Brain microvascular endothelial cell (primary cell): ENCODE results near the gene SLC15A1.

Experiments used
- DNase-seq: peaks from one replicate; pipeline ENCODE4 v3.0.0-alpha.2; 2020
- H3K27ac ChIP-seq: fragments of 250-450 bp; sonication (Bioruptor Pico); 2 replicates; pipeline ENCODE4 v1.5.1; 2020; ENCODE audit warnings: mild to moderate bottlenecking, moderate library complexity
- H3K27me3 ChIP-seq: fragments of 250-450 bp; sonication (Bioruptor Pico); replicated peaks from 2 replicates; pipeline ENCODE4 v1.5.1; 2020; ENCODE audit warnings: mild to moderate bottlenecking
- H3K36me3 ChIP-seq: fragments of 250-450 bp; sonication (Bioruptor Pico); replicated peaks from 2 replicates; pipeline ENCODE4 v1.5.1; 2020; ENCODE audit warnings: mild to moderate bottlenecking
- H3K4me3 ChIP-seq: 2 replicates; pipeline ENCODE4 v1.5.1; 2011; ENCODE audit warnings: low read depth, mild to moderate bottlenecking, control low read depth, low read length, moderate library complexity
- CTCF ChIP-seq: IDR thresholded peaks from 2 replicates; pipeline ENCODE4 v1.5.1; 2011; ENCODE audit warnings: low read depth, mild to moderate bottlenecking, moderate library complexity, low read length, control low read depth, inconsistent platforms; ENCODE audit errors: missing control alignments
- in situ Hi-C: cut with HindIII; loops from 2 replicates; pipeline ENCODE4 v1.10.0; 2017; ENCODE audit warnings: low sequenced_read_pairs, low pct_ligation_motif_present

The SLC15A1 gene

GRCh38 chr13:98657506-98658085, 94.9 kb downstream of the SLC15A1 start:
- no peak for DNase-seq
- in situ Hi-C loops, result loop anchor here (25.0 kb wide), 2 partner anchors 220 to 620 kb away; no protein-coding TSS in a partner anchor
- TF ChIP-seq CTCF, result no peak
- Histone ChIP-seq H3K4me3 (no peak overlapping the region), H3K27me3 (no peaks in the 10 kb centered on the region), H3K27ac (no peak overlapping the region), H3K36me3 (no peaks in the 10 kb centered on the region)

- Histone ChIP-seq H3K36me3 (no peaks in the 10 kb centered on the region), H3K27me3 (no peaks in the 10 kb centered on the region), H3K27ac (no peak overlapping the region), H3K4me3 (no peak overlapping the region)
- no peak for TF ChIP-seq CTCF
- DNase-seq, result no peak
- in situ Hi-C loops, result loop anchor here (25.0 kb wide), 2 partner anchors 219 to 619 kb away; no protein-coding TSS in a partner anchor
Observed at GRCh38 chr13:98656223-98656622, 96.2 kb downstream of the SLC15A1 start.

GRCh38 chr13:98653463-98653985, 98.9 kb downstream of the SLC15A1 start:
- H3K36me3 ChIP-seq, result no peaks in the 10 kb centered on the region
- TF ChIP-seq CTCF, result peak; percentile 91

GRCh38 chr13:98652721-98653462, 99.6 kb downstream of the SLC15A1 start:
- Histone ChIP-seq H3K36me3 (no peaks in the 10 kb centered on the region), H3K27ac (no peak overlapping the region), H3K27me3 (no peaks in the 10 kb centered on the region), H3K4me3 (no peak overlapping the region)
- no peak for DNase-seq
- in situ Hi-C loops, result loop anchor here (25.0 kb wide), 2 partner anchors 216 to 616 kb away; no protein-coding TSS in a partner anchor
- TF ChIP-seq CTCF, result no peak

More at GRCh38 chr13:98653463-98653985, 98.9 kb downstream of the SLC15A1 start:
- no peak overlapping the region for H3K4me3 ChIP-seq
- no peak overlapping the region for H3K27ac ChIP-seq
- in situ Hi-C loops, result loop anchor here (25.0 kb wide), 2 partner anchors 216 to 616 kb away; no protein-coding TSS in a partner anchor
- DNase-seq, result peak; percentile 66
- H3K27me3 ChIP-seq, result no peaks in the 10 kb centered on the region

- Histone ChIP-seq H3K27me3 (no peaks in the 10 kb centered on the region), H3K27ac (no peak overlapping the region), H3K36me3 (no peaks in the 10 kb centered on the region), H3K4me3 (no peak overlapping the region)
- no peak for TF ChIP-seq CTCF
- in situ Hi-C loops, result loop anchor here (25.0 kb wide), 2 partner anchors 215 to 615 kb away; no protein-coding TSS in a partner anchor
- no peak for DNase-seq
Observed at GRCh38 chr13:98652276-98652675, 100.2 kb downstream of the SLC15A1 start.
